NCI-H1417 (cell line): ENCODE data around the gene SHH.
"Not testable (repeated sequence)": the region's sequence is repeated elsewhere in the genome, so short reads cannot be mapped to it uniquely, and the experiment has no call there.

ENCODE experiments used
- DNase-seq, 3 experiments: peaks; one replicate each; lab custom pipeline; 2025; lab: John Stamatoyannopoulos, UW

Gene SHH

DNA sequence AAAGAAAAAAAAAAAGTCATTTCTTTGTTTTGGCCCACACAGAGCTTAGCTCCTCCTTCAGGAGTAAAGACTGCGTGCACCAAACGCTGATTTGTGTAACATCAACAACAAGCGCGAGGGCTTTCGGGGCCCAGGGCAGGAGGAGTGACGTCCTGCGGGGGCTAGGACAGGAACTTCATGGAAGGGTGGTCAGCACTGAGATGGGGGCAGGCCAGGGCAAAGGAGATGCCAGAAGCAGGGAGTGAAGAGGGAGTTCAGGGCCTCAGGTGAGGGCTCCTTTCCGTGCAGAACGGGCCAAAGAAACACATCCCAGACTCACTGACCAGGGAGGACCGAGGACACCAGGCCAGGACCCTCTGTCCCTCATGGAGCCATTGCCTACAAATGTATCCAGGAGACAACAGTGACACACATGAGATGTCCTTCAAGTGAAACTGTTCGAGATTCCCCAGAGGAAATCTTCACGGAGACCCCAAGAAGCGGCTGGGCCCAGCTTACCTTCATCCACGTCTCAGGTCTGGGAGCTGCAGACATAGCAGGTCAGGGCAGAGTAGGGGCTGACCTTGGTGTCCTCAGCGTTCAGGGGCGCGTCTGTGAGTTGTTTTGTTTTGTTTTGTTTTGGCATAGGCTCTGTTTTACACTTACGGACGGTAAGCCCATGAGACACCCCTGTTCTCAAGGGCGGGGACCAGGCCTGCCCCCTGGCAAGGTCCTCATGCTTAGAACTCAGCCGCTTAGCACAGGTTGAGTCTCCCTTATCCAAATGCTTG is 30.4 kb upstream of the SHH start:
- no peak for DNase-seq

DNA sequence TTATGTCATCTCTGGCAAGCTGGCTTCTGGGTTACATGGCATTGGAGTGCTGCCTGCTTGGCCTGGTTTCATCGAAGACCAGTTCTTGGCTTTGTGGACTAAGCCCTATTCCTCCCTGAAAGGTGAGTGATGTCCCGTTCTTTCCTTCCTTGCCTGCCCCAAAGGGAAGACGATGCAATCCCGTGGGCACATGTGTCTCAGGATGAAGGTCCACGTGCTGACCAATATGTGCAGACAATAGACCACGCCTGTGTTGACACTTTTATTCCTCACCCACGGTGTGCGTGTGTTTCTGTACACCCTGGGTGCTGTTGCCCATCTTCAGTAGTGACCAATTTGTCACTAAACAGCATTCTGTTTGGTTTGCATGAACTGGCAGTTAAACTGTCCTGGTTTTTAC is 28.6 kb upstream of the SHH start:
- no peak for DNase-seq

DNA sequence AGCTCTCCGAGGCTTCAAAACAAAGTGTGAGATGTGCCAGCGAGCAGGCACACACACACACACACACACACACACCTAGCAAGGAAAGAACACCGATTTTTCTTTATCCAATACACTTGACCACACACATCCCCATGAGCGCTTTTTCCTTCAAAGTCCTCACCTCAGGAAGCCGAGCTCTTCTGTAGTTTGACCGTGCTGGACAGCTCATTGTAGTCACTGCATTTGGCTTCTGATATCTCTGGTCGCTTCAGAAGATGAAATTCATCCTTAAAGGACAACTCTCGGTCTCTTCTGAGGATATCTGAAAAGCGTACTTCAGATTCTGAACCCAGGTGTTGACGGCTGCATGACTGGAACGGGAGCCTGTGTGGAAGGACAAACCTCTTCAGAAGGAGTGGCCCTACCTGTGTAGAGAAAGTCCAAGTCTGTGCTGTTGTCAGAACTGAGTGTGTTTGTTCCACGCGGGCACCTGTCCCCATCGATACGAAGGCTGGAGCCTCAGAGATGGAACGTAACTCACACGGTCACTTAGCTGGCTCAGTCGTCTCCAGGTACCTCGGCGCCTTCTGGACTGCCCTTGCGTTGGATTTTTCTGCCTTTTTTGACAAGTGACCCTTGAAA is 28.1 kb upstream of the SHH start:
- DNase-seq = no peak

DNA sequence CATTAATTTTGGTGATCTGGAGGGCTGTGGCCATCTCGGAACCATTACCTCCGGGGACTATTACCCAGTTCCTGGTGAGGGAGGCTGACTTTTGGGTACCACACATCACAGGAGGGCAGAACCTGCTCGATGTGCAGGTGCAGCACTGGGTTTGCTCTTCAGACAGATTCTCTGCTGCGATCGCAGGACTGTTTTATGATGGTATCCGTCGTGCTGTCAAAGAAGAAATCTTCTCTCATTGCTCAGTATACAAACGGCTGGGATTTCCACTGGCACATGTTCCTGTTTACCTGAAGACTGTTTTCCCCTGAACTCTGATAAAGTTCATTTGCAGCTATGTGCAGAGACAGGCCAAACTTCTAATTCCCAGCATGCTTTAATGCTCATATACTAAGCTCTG is 27.2 kb upstream of the SHH start:
- no peak for DNase-seq

DNA sequence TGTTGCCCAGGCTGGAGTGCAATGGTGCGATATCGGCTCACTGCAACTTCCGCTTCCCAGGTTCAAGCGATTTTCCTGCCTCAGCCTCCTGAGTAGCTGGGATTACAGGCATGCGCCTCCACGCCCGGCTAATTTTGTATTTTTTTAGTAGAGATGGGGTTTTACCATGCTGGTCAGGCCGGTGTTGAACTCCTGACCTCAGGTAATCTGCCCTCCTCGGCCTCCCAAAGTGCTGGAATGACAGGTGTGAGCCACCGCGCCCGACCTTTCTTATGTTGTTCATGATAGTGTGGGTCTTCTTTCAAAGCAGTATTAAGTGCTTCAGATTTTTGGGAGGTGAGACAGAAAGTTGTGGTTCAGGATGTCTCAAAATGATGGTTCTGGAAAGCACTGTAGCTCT is 26.0 kb upstream of the SHH start:
- DNase-seq = not testable (repeated sequence)

DNA sequence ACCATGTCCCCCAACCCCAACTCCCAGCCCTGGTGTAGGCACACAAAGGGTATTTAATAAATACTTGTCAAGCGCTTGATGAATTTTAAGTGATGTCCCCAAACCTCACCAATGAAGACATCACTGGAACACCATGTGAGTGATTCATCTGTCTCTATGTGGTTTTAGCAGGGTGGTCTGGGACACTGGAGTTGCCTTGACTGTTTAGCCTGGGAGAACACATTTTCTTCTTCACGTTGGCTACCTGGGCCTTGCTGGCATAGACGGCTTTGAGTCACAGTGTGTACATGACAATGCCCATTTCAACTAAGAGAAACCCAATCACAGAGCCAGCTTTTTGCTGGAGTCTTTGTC is 24.8 kb upstream of the SHH start:
- DNase-seq = no peak

DNA sequence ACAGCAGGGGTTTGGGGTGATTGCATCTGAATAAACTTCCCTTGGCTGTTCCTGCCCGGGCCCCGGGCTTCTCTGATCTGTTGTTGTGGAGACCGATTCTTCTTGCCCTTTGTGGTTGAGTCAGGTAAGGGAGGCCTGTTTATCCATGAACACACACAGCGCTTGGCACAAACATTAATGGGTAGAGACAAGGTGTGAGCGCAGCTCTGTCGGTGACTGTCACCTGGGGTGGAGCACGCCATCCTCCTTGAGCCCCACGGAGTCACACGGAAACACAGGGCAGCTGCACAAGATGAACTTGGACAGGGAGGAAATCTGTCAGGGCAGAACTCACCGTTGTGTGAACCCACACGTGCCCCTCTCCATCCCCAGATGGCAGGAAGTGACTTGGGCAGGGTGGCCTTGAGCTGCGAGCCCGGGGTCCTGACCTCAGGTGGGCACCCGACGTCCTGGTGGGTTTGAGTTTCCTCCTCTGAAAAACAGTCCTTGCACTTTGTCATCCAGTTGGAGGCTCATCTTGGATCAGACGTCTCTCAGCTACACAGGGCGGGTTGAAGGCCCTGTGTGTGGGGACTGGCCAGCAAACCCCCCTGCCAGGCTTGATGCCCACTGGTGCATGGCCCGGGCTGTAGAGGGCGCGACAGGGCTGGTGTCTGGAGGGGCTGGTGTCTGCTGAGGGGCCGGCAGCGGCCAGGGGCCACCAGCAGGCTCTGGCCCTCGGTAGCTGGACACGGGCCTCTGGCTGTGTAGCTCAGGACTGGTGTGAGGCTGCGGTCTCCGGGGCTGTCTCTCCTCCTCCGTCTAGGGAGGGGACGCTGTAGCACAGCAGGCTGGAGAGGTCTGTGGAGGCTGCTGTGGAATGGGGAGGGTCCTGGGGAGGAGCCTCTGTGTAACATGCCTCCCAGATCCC is 24.2 kb upstream of the SHH start:
- DNase-seq = no peak

DNA sequence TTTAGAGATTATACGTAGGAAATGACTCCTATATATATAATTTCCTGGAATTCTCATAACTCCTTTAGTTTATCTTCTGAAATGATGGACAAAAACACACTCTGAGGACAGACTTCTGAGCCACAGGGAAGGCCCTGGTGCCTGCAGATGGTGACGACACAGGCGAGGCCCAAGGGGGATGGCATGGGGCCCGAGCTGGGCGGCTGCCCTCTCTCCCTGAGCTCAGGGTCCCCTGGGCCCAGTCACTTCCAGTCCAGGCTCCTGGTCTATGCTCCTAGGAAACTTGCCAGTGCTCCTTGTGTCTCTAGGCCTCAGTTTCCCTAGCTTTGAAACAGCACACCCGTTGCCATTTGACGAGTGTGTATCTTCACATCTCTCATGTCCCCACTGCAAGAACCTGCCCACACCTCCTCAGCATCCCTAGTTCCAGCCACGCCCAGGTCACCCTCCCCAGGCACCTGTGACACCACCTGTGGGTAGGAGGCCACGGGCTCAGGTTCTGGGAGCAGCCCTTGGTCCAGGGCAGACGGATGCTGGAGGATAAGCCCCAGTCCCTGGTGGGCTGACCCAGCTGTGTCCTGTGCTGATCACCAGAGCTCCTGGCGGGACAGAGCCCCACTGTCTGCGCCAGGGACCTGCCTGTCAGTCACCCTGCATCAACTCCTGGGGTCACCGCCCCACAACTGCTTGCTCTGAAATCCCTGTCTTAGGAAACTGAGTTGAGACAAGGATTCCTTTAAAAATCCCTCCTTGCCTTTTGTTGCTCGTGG is 23.4 kb upstream of the SHH start:
- no peak for DNase-seq

DNA sequence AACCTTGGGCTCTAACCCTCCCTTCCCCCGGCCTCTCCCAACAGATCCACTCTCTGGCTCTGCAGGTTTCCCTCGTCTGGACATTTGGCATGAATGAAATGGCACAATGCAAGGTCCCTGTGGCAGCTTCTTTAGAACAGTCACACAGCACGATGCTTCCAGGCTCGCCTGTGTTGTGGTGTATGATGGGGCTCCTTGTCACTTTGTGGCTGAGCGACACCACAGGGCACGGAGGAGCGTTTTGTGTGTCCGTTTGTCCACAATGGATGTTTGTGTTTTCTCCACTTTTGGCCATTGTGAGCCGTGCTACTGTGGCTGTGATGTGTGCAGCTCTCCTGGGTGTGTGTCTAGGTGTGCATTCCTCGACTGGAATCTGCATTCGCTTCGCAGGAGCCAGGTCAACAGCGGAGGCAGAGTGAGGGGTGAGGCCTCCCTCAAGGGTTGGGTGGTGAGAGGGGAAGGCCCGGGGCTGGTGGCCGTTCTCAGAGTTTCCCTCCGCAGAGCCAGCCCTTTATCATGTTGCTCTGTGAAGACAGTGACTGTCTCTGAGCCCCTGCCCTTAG is 22.3 kb upstream of the SHH start:
- no peak for DNase-seq

DNA sequence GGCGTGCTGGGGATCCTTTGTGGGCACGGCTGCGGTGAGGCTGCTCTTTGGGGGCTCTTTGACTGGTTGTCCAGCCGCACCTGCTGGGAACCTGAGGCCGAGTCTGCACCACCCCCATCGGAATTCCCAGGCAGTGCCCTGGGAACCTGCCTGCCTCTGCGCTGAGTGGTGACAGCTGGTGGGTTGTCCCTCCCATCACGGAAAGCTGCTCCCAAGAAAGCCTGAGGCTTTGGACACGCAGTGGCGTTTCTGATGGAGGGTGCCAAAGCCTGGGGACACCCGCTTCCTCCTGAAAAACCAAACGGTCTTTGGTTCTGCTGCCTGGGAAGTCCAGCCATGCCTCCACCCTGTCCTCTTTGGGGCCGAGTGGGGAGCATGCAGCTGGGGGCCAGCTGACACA is 21.4 kb upstream of the SHH start:
- no peak for DNase-seq

DNA sequence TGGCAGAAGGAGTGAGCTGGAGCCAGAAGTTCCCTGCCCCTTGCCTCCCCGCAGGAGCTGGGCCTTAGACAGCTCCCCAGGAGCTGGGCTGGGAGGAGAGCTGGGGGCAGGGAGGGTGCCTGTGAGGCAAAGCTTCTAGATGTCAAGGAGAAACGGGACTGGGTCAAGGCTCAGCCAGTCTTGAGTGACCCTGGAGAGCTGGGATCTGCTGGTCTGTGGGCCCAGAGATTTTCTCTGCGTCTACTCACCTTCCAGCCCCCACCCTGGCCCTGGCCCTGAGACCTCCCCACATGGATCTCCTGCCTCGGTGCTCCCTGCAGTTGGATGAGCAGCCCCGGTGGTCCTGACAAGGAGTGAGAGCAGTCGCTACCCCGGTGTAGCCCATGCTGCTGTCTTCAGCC is 20.3 kb upstream of the SHH start:
- DNase-seq = no peak

DNA sequence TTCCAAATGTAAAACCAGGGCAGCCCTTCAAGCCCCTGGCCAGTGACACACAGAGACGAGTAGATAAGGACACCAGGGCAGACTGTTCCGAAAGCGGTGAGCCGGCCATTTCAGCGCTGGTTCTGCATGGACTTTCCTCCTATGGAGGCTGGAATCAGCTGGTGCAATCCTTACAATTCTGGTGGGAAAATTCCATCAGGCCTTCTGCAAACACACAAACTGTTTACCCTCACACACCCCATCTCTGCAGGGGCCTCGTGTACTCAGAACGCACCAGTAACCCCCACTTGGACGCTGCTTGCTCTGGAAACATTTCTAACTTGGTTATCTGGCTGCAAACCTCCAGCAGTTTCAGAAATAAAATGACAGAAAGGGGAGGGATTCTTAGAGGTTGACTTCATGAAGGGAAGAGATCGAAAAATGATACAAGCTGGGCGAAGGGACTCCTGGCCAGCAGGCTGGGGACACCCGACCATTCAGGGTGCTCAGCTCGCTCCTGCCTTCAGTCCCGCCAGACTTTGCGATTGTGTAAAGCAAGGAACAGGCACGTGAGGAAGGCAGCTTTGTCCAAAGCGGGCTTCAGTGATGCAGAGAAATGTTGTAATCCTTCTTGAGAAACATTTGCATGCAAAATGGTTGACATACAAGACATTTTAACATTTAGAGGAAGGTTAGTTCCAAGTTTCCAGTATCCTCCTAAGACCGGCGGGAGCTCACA is 19.7 kb upstream of the SHH start:
- no peak for DNase-seq

DNA sequence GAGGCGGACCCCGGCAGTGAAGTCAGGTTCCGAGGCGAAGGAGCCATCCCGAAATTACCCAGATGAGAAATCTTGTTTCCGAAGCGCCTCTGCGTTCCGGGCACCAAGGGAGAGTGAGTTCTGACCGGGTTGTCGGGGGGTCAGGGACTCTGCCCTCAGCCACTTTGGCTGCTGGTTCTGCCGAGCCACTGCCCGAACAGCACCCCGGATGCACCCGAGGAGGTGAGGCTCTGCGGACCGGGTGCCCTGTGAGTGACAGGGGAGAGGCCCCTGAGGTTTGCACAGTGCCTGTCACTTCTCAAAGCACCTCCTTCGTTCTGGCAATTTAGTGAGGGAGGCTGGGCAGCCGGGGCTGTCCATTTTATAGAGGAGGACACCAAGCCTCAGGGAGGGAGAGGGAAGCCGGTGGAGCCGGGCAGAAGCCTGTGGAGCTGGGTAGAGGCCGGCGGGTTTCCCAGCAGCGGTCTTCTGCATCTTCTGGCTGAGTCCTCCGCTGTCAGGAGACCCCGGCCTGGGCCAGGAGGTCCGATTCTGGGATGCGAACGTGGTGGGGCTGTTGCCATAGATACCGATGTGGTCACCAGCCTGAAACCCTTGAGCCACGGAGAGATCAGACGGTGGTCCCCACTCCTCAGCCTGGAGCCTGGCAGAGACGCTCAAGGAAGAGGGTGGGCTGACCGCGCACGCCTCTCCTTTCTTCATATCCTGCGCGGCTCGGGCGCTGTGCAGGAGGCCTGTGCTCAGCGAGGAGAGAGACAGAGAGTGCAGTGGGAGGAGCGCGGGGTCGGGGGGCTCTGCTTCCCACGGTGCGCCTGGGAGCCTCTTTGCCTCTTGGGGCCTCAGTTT is 18.9 kb upstream of the SHH start:
- DNase-seq = no peak

DNA sequence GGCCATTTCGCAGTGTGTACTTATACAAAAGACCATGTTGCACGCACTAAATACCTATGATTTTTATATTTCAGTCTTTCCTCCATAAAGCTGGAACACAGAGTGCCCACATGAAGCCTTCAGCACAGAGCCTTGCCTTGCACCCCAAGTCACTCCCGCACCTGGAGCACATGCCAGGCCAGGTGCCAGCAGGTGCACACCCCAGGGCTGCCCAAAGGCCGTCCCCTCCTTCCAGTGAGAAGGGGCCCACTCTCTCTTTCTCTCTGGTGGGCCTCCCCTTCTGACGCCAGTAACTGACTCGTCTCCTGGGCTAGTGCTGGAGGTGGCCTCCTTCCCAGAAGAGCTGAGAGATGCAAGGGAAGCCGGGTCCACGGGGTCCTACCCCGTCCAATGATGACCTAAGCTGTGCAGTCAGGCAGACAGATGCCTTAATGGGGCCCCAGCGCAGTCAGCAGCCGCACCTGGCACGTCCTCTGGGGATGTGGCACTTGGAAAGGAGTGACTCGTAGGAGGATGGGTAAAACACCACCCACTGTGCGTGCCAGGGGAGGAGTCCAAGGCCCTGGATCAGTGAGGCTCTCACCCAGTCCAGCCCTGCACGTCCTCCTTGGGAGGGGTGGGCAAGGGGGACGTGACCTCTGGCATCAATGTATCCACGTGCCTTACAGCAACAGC is 17.7 kb upstream of the SHH start:
- no peak for DNase-seq

DNA sequence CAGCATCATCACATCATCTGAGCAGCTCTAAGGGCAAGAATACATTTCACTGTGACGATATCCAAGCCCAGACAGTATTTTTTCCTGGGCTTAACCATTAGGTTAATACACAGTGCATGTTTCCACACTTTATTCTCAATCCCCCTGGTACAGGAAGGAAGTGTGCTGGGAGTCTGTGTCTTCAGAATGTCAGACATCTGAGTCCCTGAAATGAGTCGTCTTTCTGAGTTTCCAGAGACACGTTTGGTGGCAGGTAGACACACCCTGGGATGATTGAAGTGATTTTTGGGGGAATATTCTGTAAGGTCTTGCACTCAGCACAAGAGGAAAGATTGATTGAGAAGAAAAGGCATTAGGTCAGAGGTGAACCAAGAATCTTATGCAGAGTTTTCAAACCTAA is 13.1 kb upstream of the SHH start:
- DNase-seq = no peak

DNA sequence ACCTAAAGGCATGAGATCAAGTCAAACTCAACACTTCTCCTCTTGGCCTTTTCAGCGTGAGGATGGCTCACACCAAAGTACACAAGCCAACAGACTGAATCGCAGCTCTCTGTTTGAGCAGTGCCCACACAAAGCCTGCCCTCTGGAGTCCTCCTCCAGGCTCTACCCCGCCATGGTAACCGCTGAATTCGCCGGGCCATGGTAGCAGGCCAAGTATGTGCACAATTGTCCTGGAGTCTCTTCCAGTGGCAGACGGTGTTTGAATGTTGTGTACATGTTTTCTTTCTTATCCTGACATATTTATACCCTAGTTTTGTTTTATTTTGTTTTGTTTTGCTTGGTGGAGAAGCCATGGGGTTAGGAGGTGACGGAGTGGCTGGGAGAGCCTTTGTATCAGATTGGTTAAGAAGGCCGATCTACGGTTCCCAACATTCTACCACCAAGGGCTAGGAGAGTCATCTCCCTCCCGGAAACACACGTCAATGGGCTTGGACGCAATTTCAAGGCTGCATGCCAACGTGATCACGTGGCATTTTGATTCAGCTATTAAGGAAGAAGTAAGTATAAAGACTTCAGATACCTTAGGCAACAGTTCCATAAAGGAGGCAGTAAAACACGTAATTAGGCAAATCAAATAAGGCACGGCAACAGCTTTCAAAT is 12.1 kb upstream of the SHH start:
- no peak for DNase-seq

DNA sequence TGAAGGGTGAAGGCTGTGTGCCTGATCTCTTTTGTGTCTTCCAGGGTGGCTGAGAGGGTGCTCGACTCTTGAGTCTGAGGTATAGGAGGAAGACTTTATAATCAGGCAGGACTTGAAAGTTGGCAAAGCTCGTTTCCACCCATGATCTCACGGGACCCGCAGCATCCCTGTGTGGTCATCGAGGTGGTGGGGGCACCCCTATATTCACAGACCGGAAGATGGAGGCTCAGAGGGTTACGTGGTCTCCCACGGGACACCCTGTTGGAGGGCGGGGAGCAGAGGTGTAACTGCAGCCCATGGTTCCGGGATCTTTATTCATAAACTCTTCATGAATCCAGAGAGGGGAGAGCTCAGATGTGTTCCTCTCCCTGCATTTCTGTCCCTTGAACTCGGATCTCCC is 9.6 kb upstream of the SHH start:
- DNase-seq = no peak

DNA sequence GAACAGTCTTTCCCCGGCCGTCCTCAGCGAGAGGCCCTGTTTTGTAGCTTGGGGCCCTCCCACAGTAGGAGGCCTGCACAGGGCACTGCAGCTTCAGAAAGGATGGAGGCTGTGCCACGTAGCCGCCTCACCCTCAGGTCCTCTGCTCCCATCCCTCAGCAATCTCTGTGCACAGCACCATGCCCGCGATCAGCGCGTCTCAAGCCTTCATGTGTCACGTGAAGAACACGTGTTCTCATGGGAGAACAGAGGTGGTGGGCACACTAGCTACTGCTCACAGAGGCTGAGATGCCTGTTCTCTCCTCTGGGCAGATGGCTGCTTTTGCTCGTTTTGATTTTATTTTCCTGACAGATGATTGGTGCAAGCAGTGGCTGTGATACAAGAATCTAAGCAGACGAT is 8.5 kb upstream of the SHH start:
- DNase-seq = no peak

DNA sequence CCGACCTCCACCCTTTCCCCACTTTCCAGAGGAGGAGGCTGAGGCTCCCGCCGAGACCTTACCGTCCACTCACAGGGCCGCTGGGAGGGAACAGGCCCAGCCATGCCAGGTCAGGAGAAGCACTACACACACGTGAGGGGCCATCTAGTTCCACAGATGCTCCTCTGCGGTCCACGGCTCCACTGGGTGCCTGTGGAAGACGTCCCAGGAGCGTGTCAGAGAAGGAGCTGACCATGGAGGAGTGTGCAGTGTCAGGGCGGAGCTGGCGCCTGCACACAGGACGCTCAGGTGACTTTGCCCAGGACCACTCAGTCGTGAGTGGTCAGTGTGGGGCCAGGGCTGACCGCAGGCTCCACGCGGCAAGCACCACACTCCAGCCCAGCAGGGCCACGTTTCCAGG is 8.0 kb upstream of the SHH start:
- no peak for DNase-seq
